B cell (primary cell): ENCODE measurements around the gene SLC22A25. TPM values are rescaled to one million over a fixed set of nuclear protein-coding genes. Genes with fewer than 3 reads are reported as not detected.

Experiments
- ATAC-seq: fragments of 200-7000 bp; cut with Tn5 transposase; one replicate; pipeline ENCODE4 v1.10.0; 2021; ENCODE audit warnings: low read depth, mild to moderate bottlenecking, moderate number of reproducible peaks, moderate library complexity
- CTCF ChIA-PET: fragments of 350-600 bp; sonication (Branson Sonifier 250); formaldehyde crosslinking; loops from one replicate; lab custom pipeline; 2021; ENCODE audit warnings: antibody characterized with exemption, inconsistent platforms; lab: Charles Lee
- POLR2A ChIA-PET: fragments of 350-600 bp; sonication (Branson Sonifier 250); formaldehyde crosslinking; loops from one replicate; lab custom pipeline; 2021; ENCODE audit warnings: antibody characterized with exemption; lab: Charles Lee
- DNase-seq: peaks from one replicate; pipeline ENCODE4 v3.0.0; 2013
- H2AFZ ChIP-seq: 2 replicates; pipeline ENCODE4 v1.6.1; 2012; ENCODE audit warnings: mild to moderate bottlenecking, low read depth, low read length; ENCODE audit not compliant: insufficient read depth, poor library complexity, severe bottlenecking
- H3K27ac ChIP-seq, 2 donors: 1 replicate in 1 of 2; 2 replicates in 1 of 2; pipeline ENCODE4 v1.5.1; 2012 to 2013; ENCODE audit warnings: low read length in 2 of 2, mild to moderate bottlenecking in 2 of 2, moderate library complexity in 1 of 2
- H3K27me3 ChIP-seq, 4 experiments: fragments of 200-600 bp in 1 of 4; sonication (generic) in 1 of 4; replicated peaks in 1 of 4; 1 replicate in 2 of 4; 2 replicates in 2 of 4; pipeline versions ENCODE4 v1.6.1 to v1.7.0; 2013 to 2016; ENCODE audit warnings: low read length in 3 of 4, mild to moderate bottlenecking in 2 of 4, mixed read lengths in 1 of 4, moderate library complexity in 1 of 4; ENCODE audit not compliant: insufficient read depth in 4 of 4, control insufficient read depth in 3 of 4; ENCODE audit errors: control extremely low read depth in 1 of 4
- H3K36me3 ChIP-seq, 2 experiments: replicated peaks in 1 of 2; 1 replicate in 1 of 2; 2 replicates in 1 of 2; pipeline versions ENCODE4 v1.6.1 to v1.7.1; 2013; ENCODE audit warnings: low read length in 1 of 2; ENCODE audit not compliant: insufficient read depth in 2 of 2, control insufficient read depth in 1 of 2; ENCODE audit errors: control extremely low read depth in 1 of 2, extremely low read depth in 1 of 2
- H3K4me1 ChIP-seq, 2 donors: fragments of 200-600 bp in 1 of 2; sonication (generic) in 1 of 2; 1 replicate in 1 of 2; 2 replicates in 1 of 2; pipeline versions ENCODE4 v1.5.1 to v1.6.1; 2013 to 2017; ENCODE audit warnings: low read length in 2 of 2; ENCODE audit not compliant: control insufficient read depth in 2 of 2, insufficient read depth in 2 of 2
- H3K4me2 ChIP-seq: replicated peaks from 2 replicates; pipeline ENCODE3; 2012; ENCODE audit warnings: mild to moderate bottlenecking, low read depth, low read length; ENCODE audit not compliant: poor library complexity, severe bottlenecking
- H3K4me3 ChIP-seq, 5 experiments: fragments of 200-600 bp in 1 of 5; sonication (generic) in 1 of 5; 1 replicate in 3 of 5; 2 replicates in 2 of 5; pipeline versions ENCODE4 v1.5.1 to v1.7.0; 2011 to 2016; ENCODE audit warnings: low read length in 4 of 5, mild to moderate bottlenecking in 4 of 5, low read depth in 2 of 5, control low read depth in 1 of 5, moderate library complexity in 1 of 5; ENCODE audit not compliant: insufficient read depth in 1 of 5; ENCODE audit errors: control extremely low read depth in 1 of 5, extremely low read depth in 1 of 5
- H3K79me2 ChIP-seq: fragments of 200-600 bp; sonication (generic); one replicate; pipeline ENCODE4 v1.6.0; 2016; ENCODE audit warnings: low read length; ENCODE audit not compliant: control insufficient read depth, insufficient read depth
- H3K9ac ChIP-seq: fragments of 200-600 bp; sonication (generic); 2 replicates; pipeline ENCODE4 v1.6.1; 2017; ENCODE audit warnings: mild to moderate bottlenecking, low read length, moderate library complexity
- H3K9me3 ChIP-seq, 3 donors: one replicate each; pipeline versions ENCODE4 v1.6.1 to v1.7.1; 2013; ENCODE audit warnings: low read length in 2 of 3; ENCODE audit not compliant: control insufficient read depth in 2 of 3, insufficient read depth in 1 of 3; ENCODE audit errors: control extremely low read depth in 1 of 3
- H4K20me1 ChIP-seq: 2 replicates; pipeline ENCODE4 v1.6.0; 2012; ENCODE audit warnings: mild to moderate bottlenecking, low read length; ENCODE audit not compliant: insufficient read depth, control insufficient read depth, poor library complexity, severe bottlenecking
- H3K27ac Mint-ChIP-seq: one replicate; pipeline ENCODE4 v1.8.0; 2021; ENCODE audit warnings: mixed read lengths
- H3K27me3 Mint-ChIP-seq: one replicate; pipeline ENCODE4 v1.8.0; 2021; ENCODE audit warnings: mixed read lengths
- H3K4me1 Mint-ChIP-seq: one replicate; pipeline ENCODE4 v1.8.0; 2021; ENCODE audit warnings: mixed read lengths
- H3K4me3 Mint-ChIP-seq: one replicate; pipeline ENCODE4 v1.8.0; 2021; ENCODE audit warnings: mixed read lengths
- H3K9me3 Mint-ChIP-seq: one replicate; pipeline ENCODE4 v1.8.0; 2022; ENCODE audit warnings: mixed read lengths; ENCODE audit not compliant: insufficient read depth
- EZH2 ChIP-seq: IDR thresholded peaks from 2 replicates; pipeline ENCODE4 v1.6.1; 2012; ENCODE audit warnings: borderline replicate concordance, low read depth, mild to moderate bottlenecking, moderate library complexity, low read length; ENCODE audit not compliant: insufficient read depth, poor library complexity, severe bottlenecking
- WGBS: methylation state at CpG from one replicate; pipeline ENCODE4 v1.1.5; 2013; ENCODE audit warnings: missing lambda C conversion rate; ENCODE audit not compliant: insufficient coverage; 5-methylcytosine and 5-hydroxymethylcytosine counted together
- intact Hi-C: fragments of 100-400 bp; cut with micrococcal nuclease; formaldehyde crosslinking; loops from one replicate; pipeline ENCODE4 v1.10.0; 2022
- polyA minus RNA-seq: library from RNA; depleted of rRNA, polyadenylated mRNA; stranded (reverse); fragments of >200 nt; gene quantifications from 2 replicates; pipeline ENCODE4 v1.2.3, GENCODE V29; 2012
- polyA plus RNA-seq: library from polyadenylated mRNA; depleted of rRNA; stranded (reverse); fragments of >200 nt; gene quantifications from 2 replicates; pipeline ENCODE4 v1.2.3, GENCODE V29; 2012
- total RNA-seq, 2 donors: library from RNA; stranded (reverse); fragments of 120-200 nt in 1 of 2; gene quantifications; 1 replicate in 1 of 2; 2 replicates in 1 of 2; pipeline versions ENCODE4 v1.2.3 to v1.2.4, GENCODE V29; 2013 to 2022
- TF ChIP-seq, protein P1 (sequence below): fragments of 200-600 bp; IDR thresholded peaks from one replicate; pipeline ENCODE4 v1.8.0; 2022; ENCODE audit warnings: antibody characterized with exemption, mild to moderate bottlenecking

Gene SLC22A25
- total RNA-seq (not detected in 2 replicates), polyA plus RNA-seq (not detected in 2 replicates), polyA minus RNA-seq (not detected in 2 replicates)
- total RNA-seq (2013): not detected

DNA sequence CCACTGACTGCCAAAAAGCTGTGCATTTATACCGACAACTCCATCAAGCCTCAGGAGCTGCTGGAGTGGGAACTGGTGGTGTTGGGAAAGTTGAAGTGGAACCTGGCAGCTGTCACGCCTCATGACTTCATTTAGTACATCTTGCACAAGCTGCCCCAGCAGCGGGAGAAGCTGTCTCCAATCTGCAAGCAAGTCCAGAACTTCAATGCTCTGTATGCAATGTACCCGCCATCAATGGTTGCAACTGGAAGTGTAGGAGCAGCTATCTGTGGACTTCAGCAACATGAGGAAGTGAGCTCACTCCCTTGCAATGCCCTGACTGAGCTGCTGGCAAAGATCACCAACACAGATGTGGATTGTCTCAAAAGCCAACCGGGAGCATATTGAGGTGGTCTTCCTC, at the start of gene SLC22A25:
Gene SLC22A25, minus strand, starts transcription at position 67 of the 400 bp plus-strand sequence. CDS start 13,947 bp downstream, outside the sequence.
- no peak within 1 kb of the TSS for H2AFZ ChIP-seq
- Mint-ChIP-seq H3K9me3 (no peaks in the 10 kb centered on the region), H3K4me3 (no peak within 1 kb of the TSS), H3K27me3 (peaks cover 41% of the 10 kb centered on the region), H3K4me1 (no peaks in the 10 kb centered on the region), H3K27ac (no peak within 1 kb of the TSS)
- no peaks in the 10 kb centered on the region for H4K20me1 ChIP-seq
- CTCF ChIA-PET: no interaction called here
- H3K27ac ChIP-seq: no peak within 1 kb of the TSS
- H3K36me3 ChIP-seq: no peaks in the 10 kb centered on the region
- POLR2A ChIA-PET: no interaction called here
- 68% methylated on average over 4 of the region's 5 CpGs for WGBS
- peaks cover 0 to 21% (median 8%) of the 10 kb centered on the region in 4 experiments for H3K27me3 ChIP-seq
- no peaks in the 10 kb centered on the region for H3K79me2 ChIP-seq
- intact Hi-C loops: no loop called here
- DNase-seq (no peak), ATAC-seq (no peak)
- no peak within 1 kb of the TSS for H3K4me3 ChIP-seq
- H3K4me1 ChIP-seq: no peaks in the 10 kb centered on the region
- H3K9me3 ChIP-seq: no peaks in the 10 kb centered on the region
- H3K9ac ChIP-seq: no peak within 1 kb of the TSS
- no peak for TF ChIP-seq EZH2
- TF ChIP-seq, protein P1, sequence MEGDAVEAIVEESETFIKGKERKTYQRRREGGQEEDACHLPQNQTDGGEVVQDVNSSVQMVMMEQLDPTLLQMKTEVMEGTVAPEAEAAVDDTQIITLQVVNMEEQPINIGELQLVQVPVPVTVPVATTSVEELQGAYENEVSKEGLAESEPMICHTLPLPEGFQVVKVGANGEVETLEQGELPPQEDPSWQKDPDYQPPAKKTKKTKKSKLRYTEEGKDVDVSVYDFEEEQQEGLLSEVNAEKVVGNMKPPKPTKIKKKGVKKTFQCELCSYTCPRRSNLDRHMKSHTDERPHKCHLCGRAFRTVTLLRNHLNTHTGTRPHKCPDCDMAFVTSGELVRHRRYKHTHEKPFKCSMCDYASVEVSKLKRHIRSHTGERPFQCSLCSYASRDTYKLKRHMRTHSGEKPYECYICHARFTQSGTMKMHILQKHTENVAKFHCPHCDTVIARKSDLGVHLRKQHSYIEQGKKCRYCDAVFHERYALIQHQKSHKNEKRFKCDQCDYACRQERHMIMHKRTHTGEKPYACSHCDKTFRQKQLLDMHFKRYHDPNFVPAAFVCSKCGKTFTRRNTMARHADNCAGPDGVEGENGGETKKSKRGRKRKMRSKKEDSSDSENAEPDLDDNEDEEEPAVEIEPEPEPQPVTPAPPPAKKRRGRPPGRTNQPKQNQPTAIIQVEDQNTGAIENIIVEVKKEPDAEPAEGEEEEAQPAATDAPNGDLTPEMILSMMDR: no peak
- H3K4me2 ChIP-seq: no peak within 1 kb of the TSS

DNA sequence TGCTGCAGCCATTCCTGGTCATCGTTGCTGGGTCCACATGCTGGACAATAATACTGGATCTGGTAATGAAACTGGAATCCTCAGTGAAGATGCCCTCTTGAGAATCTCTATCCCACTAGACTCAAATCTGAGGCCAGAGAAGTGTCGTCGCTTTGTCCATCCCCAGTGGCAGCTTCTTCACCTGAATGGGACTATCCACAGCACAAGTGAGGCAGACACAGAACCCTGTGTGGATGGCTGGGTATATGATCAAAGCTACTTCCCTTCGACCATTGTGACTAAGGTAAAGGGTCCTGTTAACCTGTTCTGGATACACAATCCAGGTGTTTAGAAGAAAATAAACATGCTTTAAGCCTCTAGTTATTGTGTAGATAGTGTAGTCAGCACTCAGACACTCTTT, 46.9 kb upstream of the SLC22A25 start:
- intact Hi-C loops: no loop called here
- H3K4me3 ChIP-seq: no peak overlapping the region
- H3K36me3 ChIP-seq: no peaks in the 10 kb centered on the region
- H3K9me3 ChIP-seq: peaks cover 2 to 5% (median 2%) of the 10 kb centered on the region in 3 donors
- no peaks in the 10 kb centered on the region for H3K4me1 ChIP-seq
- no peak for ATAC-seq
- H2AFZ ChIP-seq: no peak overlapping the region
- DNase-seq: no peak
- Mint-ChIP-seq H3K27me3 (peaks cover 18% of the 10 kb centered on the region), H3K27ac (no peak overlapping the region), H3K4me3 (no peak overlapping the region), H3K4me1 (no peaks in the 10 kb centered on the region), H3K9me3 (peaks cover 6% of the 10 kb centered on the region)
- H3K27me3 ChIP-seq: no peaks in the 10 kb centered on the region
- ChIA-PET CTCF (no interaction called here), POLR2A (no interaction called here)
- H3K4me2 ChIP-seq: no peak overlapping the region
- H3K27ac ChIP-seq: no peak overlapping the region
- no peaks in the 10 kb centered on the region for H3K79me2 ChIP-seq
- WGBS: no CpG with 5 or more reads among the region's 4 CpGs
- no peaks in the 10 kb centered on the region for H4K20me1 ChIP-seq
- no peak for TF ChIP-seq EZH2
- TF ChIP-seq, protein P1: no peak
- H3K9ac ChIP-seq: no peak overlapping the region
